A673 (cell line): ENCODE data around the gene VPS13C.

Experiments
- CTCF ChIP-seq: fragments of 300-800, 200-600 bp; sonication (generic); conservative IDR thresholded peaks from 2 replicates; pipeline ENCODE4 v1.5.1; 2017; ENCODE audit warnings: low read depth, mild to moderate bottlenecking, antibody characterized with exemption, low read length, moderate library complexity, mixed read lengths
- EZH2 ChIP-seq: fragments of 200-600 bp; sonication (generic); IDR thresholded peaks from 2 replicates; pipeline ENCODE4 v1.6.1; 2017; ENCODE audit warnings: borderline replicate concordance, low read depth, mild to moderate bottlenecking, mixed read lengths, antibody characterized with exemption, low read length; ENCODE audit not compliant: poor library complexity, severe bottlenecking

GRCh38 chr15:61992518-61992917, 67.7 kb downstream of the VPS13C start:
- TF ChIP-seq CTCF: no peak
- TF ChIP-seq EZH2: no peak
